Osteoblast (primary cell): ENCODE data around the gene CHM. TPM values are rescaled to one million over a fixed set of nuclear protein-coding genes. Genes with fewer than 3 reads are reported as not detected.

Source experiments
- DNase-seq: peaks from one replicate; pipeline ENCODE4 v3.0.0; 2011; ENCODE audit warnings: low spot score, mixed read lengths; ENCODE audit not compliant: insufficient read length; ENCODE audit errors: missing footprints
- H2AFZ ChIP-seq: 2 replicates; pipeline ENCODE4 v1.6.0; 2011; ENCODE audit warnings: mild to moderate bottlenecking, low read length
- H3K27ac ChIP-seq: 2 replicates; pipeline ENCODE4 v1.5.1; 2011; ENCODE audit warnings: mild to moderate bottlenecking, low read depth, low read length, moderate library complexity
- H3K27me3 ChIP-seq: 2 replicates; pipeline ENCODE4 v1.6.0; 2012; ENCODE audit warnings: mild to moderate bottlenecking, control low read depth, inconsistent platforms, low read length, moderate library complexity; ENCODE audit not compliant: insufficient read depth
- H3K36me3 ChIP-seq: 2 replicates; pipeline ENCODE4 v1.5.1; 2011; ENCODE audit warnings: mild to moderate bottlenecking, low read length, control low read depth, moderate library complexity; ENCODE audit not compliant: insufficient read depth
- H3K4me1 ChIP-seq: 2 replicates; pipeline ENCODE4 v1.5.1; 2011; ENCODE audit warnings: mild to moderate bottlenecking, low read length, control low read depth, moderate library complexity; ENCODE audit not compliant: insufficient read depth
- H3K4me2 ChIP-seq: 2 replicates; pipeline ENCODE4 v1.6.0; 2011; ENCODE audit warnings: mild to moderate bottlenecking, low read length; ENCODE audit not compliant: insufficient read depth
- H3K4me3 ChIP-seq: fragments of 200-600 bp; sonication (generic); 3 replicates; pipeline ENCODE4 v1.5.1; 2012; ENCODE audit warnings: mild to moderate bottlenecking, low read length, inconsistent platforms; ENCODE audit not compliant: insufficient read depth
- H3K79me2 ChIP-seq: 2 replicates; pipeline ENCODE4 v1.6.0; 2012; ENCODE audit warnings: mild to moderate bottlenecking, low read length, control low read depth, inconsistent platforms; ENCODE audit not compliant: insufficient read depth
- H3K9me3 ChIP-seq: 2 replicates; pipeline ENCODE4 v1.5.1; 2011; ENCODE audit warnings: low read depth, low read length, control low read depth
- H4K20me1 ChIP-seq: 2 replicates; pipeline ENCODE4 v1.6.0; 2012; ENCODE audit warnings: mild to moderate bottlenecking, low read length, control low read depth; ENCODE audit not compliant: insufficient read depth
- CTCF ChIP-seq: IDR thresholded peaks from 2 replicates; pipeline ENCODE4 v1.5.1; 2011; ENCODE audit warnings: mild to moderate bottlenecking, low read depth, low read length, moderate library complexity; ENCODE audit errors: extremely low read depth
- total RNA-seq: library from RNA; depleted of rRNA; stranded (reverse); fragments of >200 nt; gene quantifications from 2 replicates; pipeline ENCODE4 v1.2.3, GENCODE V29; 2012

Gene CHM
- total RNA-seq, 1 donor, result 25.3 TPM

DNA sequence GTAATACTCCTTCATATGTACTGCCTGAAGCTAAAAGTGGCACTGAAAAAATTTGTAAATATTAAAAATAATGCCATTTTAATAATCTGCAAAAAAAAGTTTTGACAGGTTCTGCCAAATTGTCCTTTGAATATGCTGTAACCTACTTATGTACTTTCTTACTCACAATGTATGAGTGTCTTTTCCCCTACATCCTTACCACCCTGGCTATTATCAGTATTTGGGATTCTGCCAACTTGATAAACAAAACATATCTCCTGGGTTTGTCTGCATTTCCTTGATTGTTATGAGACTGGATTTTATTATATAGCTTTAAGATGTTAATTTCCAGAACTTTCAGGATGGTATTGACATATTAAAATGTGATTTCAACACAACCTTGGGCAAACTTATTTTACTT lies 187.9 kb downstream of the CHM start:
- Histone ChIP-seq H3K4me1 (no peaks in the 10 kb centered on the region), H3K79me2 (no peaks in the 10 kb centered on the region), H3K27ac (no peak overlapping the region), H3K9me3 (no peaks in the 10 kb centered on the region), H3K4me2 (no peak overlapping the region), H3K4me3 (no peak overlapping the region), H3K36me3 (no peaks in the 10 kb centered on the region), H2AFZ (no peak overlapping the region), H4K20me1 (no peaks in the 10 kb centered on the region), H3K27me3 (no peaks in the 10 kb centered on the region)
- DNase-seq, result no peak
- TF ChIP-seq CTCF, result no peak

DNA sequence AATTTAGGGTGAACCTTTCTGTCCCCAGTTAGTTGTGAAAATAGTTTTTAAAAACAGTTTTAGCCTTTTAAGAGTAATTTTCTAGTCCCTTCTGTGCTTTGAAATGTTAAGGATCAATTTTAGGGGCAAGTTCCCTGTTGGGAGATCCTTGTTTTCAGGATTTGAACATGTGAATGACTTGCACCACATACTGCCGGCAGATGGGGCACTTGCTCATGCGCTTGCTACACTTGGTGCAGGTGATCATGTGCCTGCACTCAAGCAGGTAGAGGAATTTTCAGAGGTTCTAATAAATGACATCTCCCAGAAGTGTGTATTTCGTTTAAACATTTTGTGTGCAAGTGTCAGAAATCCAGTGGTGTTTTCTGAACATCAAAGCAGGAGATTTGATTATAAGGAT lies 195.9 kb downstream of the CHM start:
- H3K4me2 ChIP-seq, result no peak overlapping the region
- TF ChIP-seq CTCF, result peak; percentile 39
- no peak overlapping the region for H3K27ac ChIP-seq
- H3K4me1 ChIP-seq, result no peaks in the 10 kb centered on the region
- no peaks in the 10 kb centered on the region for H3K79me2 ChIP-seq
- no peak for DNase-seq
- no peak overlapping the region for H2AFZ ChIP-seq
- H3K4me3 ChIP-seq, result no peak overlapping the region
- no peaks in the 10 kb centered on the region for H3K36me3 ChIP-seq
- H3K27me3 ChIP-seq, result no peaks in the 10 kb centered on the region
- no peaks in the 10 kb centered on the region for H4K20me1 ChIP-seq
- no peaks in the 10 kb centered on the region for H3K9me3 ChIP-seq

DNA sequence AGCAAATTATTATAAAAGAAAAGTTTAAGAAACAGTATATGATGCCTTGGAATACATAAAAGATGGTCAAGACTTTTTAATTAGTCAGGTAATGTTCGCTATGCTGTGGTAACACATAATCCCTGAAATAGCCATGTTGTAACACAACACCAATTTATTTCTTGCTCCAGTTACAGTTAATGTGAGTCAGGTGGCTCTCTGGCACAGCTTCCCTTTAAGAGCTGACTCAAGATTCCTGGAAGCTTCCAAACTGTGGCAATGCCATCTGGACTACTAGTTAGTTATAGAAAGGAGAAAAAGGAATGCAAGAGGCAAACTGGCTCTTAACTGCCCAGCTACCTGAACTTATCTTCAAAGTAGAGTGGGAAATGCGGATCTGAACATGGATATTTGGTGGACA lies 210.5 kb downstream of the CHM start:
- Histone ChIP-seq H3K27ac (no peak overlapping the region), H4K20me1 (no peaks in the 10 kb centered on the region), H3K36me3 (no peaks in the 10 kb centered on the region), H3K79me2 (no peaks in the 10 kb centered on the region), H2AFZ (no peak overlapping the region), H3K4me2 (no peak overlapping the region), H3K4me3 (no peak overlapping the region), H3K27me3 (no peaks in the 10 kb centered on the region), H3K4me1 (no peaks in the 10 kb centered on the region), H3K9me3 (no peaks in the 10 kb centered on the region)
- DNase-seq, result no peak
- no peak for TF ChIP-seq CTCF

- no peaks in the 10 kb centered on the region for H3K36me3 ChIP-seq
- no peak overlapping the region for H3K4me3 ChIP-seq
- no peak overlapping the region for H3K27ac ChIP-seq
- H3K9me3 ChIP-seq, result no peaks in the 10 kb centered on the region
- H2AFZ ChIP-seq, result no peak overlapping the region
- TF ChIP-seq CTCF, result no peak
- no peaks in the 10 kb centered on the region for H4K20me1 ChIP-seq
- DNase-seq, result no peak
- H3K4me1 ChIP-seq, result no peaks in the 10 kb centered on the region
- no peaks in the 10 kb centered on the region for H3K27me3 ChIP-seq
- no peak overlapping the region for H3K4me2 ChIP-seq
- no peaks in the 10 kb centered on the region for H3K79me2 ChIP-seq
These were observed 218.6 kb downstream of the CHM start for GRCh38 chrX:85828771-85829170.
